ENCODE data around the gene CRY2.

Gene CRY2

GRCh38 chr11:45920531-45921477 is 73.5 kb downstream of the CRY2 start:
- Histone ChIP-seq H3K4me3 (ENCODE audit: control insufficient read depth in 1 of 7, extremely low read depth in 1 of 7, insufficient read depth in 4 of 7, low read depth in 2 of 7, low read length in 6 of 7) (no peak overlapping the region), H3K9me3 (ENCODE audit: control extremely low read depth in 1 of 5, control insufficient read depth in 4 of 5, insufficient read depth in 2 of 5, low read depth in 1 of 5, low read length in 4 of 5) (no peaks in the 10 kb centered on the region), H3K27me3 (replicated peaks in 2 of 5; ENCODE audit: control insufficient read depth in 4 of 5, insufficient read depth in 5 of 5, low read length in 4 of 5) (peaks cover 0 to 38% (median 9%) of the 10 kb centered on the region in 5 experiments), H3K27ac (ENCODE audit: insufficient read depth in 1 of 2, low read depth in 1 of 2, low read length in 2 of 2, poor library complexity in 1 of 2, severe bottlenecking in 2 of 2) (no peak overlapping the region), H3K36me3 (ENCODE audit: control insufficient read depth in 4 of 4, insufficient read depth in 4 of 4, low read length in 3 of 4) (peaks cover 0 to 7% (median 0%) of the 10 kb centered on the region in 4 experiments), H3K4me1 (ENCODE audit: control extremely low read depth in 1 of 4, control insufficient read depth in 4 of 4, insufficient read depth in 4 of 4, low read length in 3 of 4) (peaks cover 4 to 57% (median 47%) of the 10 kb centered on the region in 4 experiments)
- CTCF ChIA-PET: interaction anchor here (1.0 kb wide), 1 partner anchor 49 kb away, joined by 3 read pairs; no protein-coding TSS in a partner anchor
- no peak for DNase-seq
- WGBS (ENCODE audit: insufficient coverage): 100% methylated on average over 4 of the region's 6 CpGs
- POLR2A ChIA-PET: no interaction called here

GRCh38 chr11:45921561-45922424 is 74.5 kb downstream of the CRY2 start:
- Histone ChIP-seq H3K27me3 (replicated peaks in 2 of 5; ENCODE audit: control insufficient read depth in 4 of 5, insufficient read depth in 5 of 5, low read length in 4 of 5) (peaks cover 0 to 38% (median 9%) of the 10 kb centered on the region in 5 experiments), H3K27ac (ENCODE audit: insufficient read depth in 1 of 2, low read depth in 1 of 2, low read length in 2 of 2, poor library complexity in 1 of 2, severe bottlenecking in 2 of 2) (no peak overlapping the region), H3K4me3 (ENCODE audit: control insufficient read depth in 1 of 7, extremely low read depth in 1 of 7, insufficient read depth in 4 of 7, low read depth in 2 of 7, low read length in 6 of 7) (peak overlapping the region in 3 of 7 experiments; percentile 42 to 59 (median 57)), H3K9me3 (ENCODE audit: control extremely low read depth in 1 of 5, control insufficient read depth in 4 of 5, insufficient read depth in 2 of 5, low read depth in 1 of 5, low read length in 4 of 5) (no peaks in the 10 kb centered on the region), H3K36me3 (ENCODE audit: control insufficient read depth in 4 of 4, insufficient read depth in 4 of 4, low read length in 3 of 4) (no peaks in the 10 kb centered on the region), H3K4me1 (ENCODE audit: control extremely low read depth in 1 of 4, control insufficient read depth in 4 of 4, insufficient read depth in 4 of 4, low read length in 3 of 4) (peaks cover 3 to 53% (median 44%) of the 10 kb centered on the region in 4 experiments)
- CTCF ChIA-PET: interaction anchor here (1.3 kb wide), 1 partner anchor 15 kb away, joined by 4 read pairs; no protein-coding TSS in a partner anchor
- no peak for DNase-seq
- WGBS (ENCODE audit: insufficient coverage): 63% methylated on average over 30 of the region's 54 CpGs
- POLR2A ChIA-PET: no interaction called here

- no peak within 1 kb of the TSS for H3K27ac ChIP-seq (ENCODE audit: insufficient read depth in 1 of 2, low read depth in 1 of 2, low read length in 2 of 2, poor library complexity in 1 of 2, severe bottlenecking in 2 of 2)
- H3K9me3 ChIP-seq (ENCODE audit: control extremely low read depth in 1 of 5, control insufficient read depth in 4 of 5, insufficient read depth in 2 of 5, low read depth in 1 of 5, low read length in 4 of 5): no peaks in the 10 kb centered on the region
- H3K36me3 ChIP-seq (ENCODE audit: control insufficient read depth in 4 of 4, insufficient read depth in 4 of 4, low read length in 3 of 4): no peaks in the 10 kb centered on the region
- ChIA-PET POLR2A (no interaction called here), CTCF (interaction anchor here (1.3 kb wide), 1 partner anchor 14 kb away, joined by 4 read pairs; no protein-coding TSS in a partner anchor)
- no peak for DNase-seq
- peaks cover 0 to 38% (median 9%) of the 10 kb centered on the region in 5 experiments for H3K27me3 ChIP-seq (replicated peaks in 2 of 5; ENCODE audit: control insufficient read depth in 4 of 5, insufficient read depth in 5 of 5, low read length in 4 of 5)
- peak within 1 kb of the TSS in 6 of 7 experiments; percentile 25 to 59 (median 39) for H3K4me3 ChIP-seq (ENCODE audit: control insufficient read depth in 1 of 7, extremely low read depth in 1 of 7, insufficient read depth in 4 of 7, low read depth in 2 of 7, low read length in 6 of 7)
- WGBS (ENCODE audit: insufficient coverage): under 1% methylated on average over 67 of the region's 73 CpGs
- peaks cover 0 to 50% (median 42%) of the 10 kb centered on the region in 4 experiments for H3K4me1 ChIP-seq (ENCODE audit: control extremely low read depth in 1 of 4, control insufficient read depth in 4 of 4, insufficient read depth in 4 of 4, low read length in 3 of 4)
These were observed 75.3 kb downstream of the CRY2 start, which contains the start of gene LARGE2 for GRCh38 chr11:45922425-45923082. LARGE2 (plus strand) TSS chr11:45922656; CDS start chr11:45922883, 227 bp downstream.

- Histone ChIP-seq H3K27me3 (replicated peaks in 2 of 5; ENCODE audit: control insufficient read depth in 4 of 5, insufficient read depth in 5 of 5, low read length in 4 of 5) (peaks cover 0 to 38% (median 9%) of the 10 kb centered on the region in 5 experiments), H3K27ac (ENCODE audit: insufficient read depth in 1 of 2, low read depth in 1 of 2, low read length in 2 of 2, poor library complexity in 1 of 2, severe bottlenecking in 2 of 2) (no peak overlapping the region), H3K4me1 (ENCODE audit: control extremely low read depth in 1 of 4, control insufficient read depth in 4 of 4, insufficient read depth in 4 of 4, low read length in 3 of 4) (peaks cover 0 to 37% (median 32%) of the 10 kb centered on the region in 4 experiments), H3K4me3 (ENCODE audit: control insufficient read depth in 1 of 7, extremely low read depth in 1 of 7, insufficient read depth in 4 of 7, low read depth in 2 of 7, low read length in 6 of 7) (no peak overlapping the region), H3K9me3 (ENCODE audit: control extremely low read depth in 1 of 5, control insufficient read depth in 4 of 5, insufficient read depth in 2 of 5, low read depth in 1 of 5, low read length in 4 of 5) (no peaks in the 10 kb centered on the region), H3K36me3 (ENCODE audit: control insufficient read depth in 4 of 4, insufficient read depth in 4 of 4, low read length in 3 of 4) (no peaks in the 10 kb centered on the region)
- POLR2A ChIA-PET: no interaction called here
- no peak for DNase-seq
- 93% methylated on average over 15 of the region's 22 CpGs for WGBS (ENCODE audit: insufficient coverage)
- CTCF ChIA-PET: no interaction called here
These were observed 77.0 kb downstream of the CRY2 start for GRCh38 chr11:45924036-45924915.

- ChIA-PET POLR2A (no interaction called here), CTCF (interaction anchor here (0.7 kb wide), 1 partner anchor 19 kb away, joined by 3 read pairs; no protein-coding TSS in a partner anchor)
- DNase-seq: no peak
- Histone ChIP-seq H3K27ac (ENCODE audit: insufficient read depth in 1 of 2, low read depth in 1 of 2, low read length in 2 of 2, poor library complexity in 1 of 2, severe bottlenecking in 2 of 2) (no peak overlapping the region), H3K4me3 (ENCODE audit: control insufficient read depth in 1 of 7, extremely low read depth in 1 of 7, insufficient read depth in 4 of 7, low read depth in 2 of 7, low read length in 6 of 7) (no peak overlapping the region), H3K9me3 (ENCODE audit: control extremely low read depth in 1 of 5, control insufficient read depth in 4 of 5, insufficient read depth in 2 of 5, low read depth in 1 of 5, low read length in 4 of 5) (no peaks in the 10 kb centered on the region), H3K27me3 (replicated peaks in 2 of 5; ENCODE audit: control insufficient read depth in 4 of 5, insufficient read depth in 5 of 5, low read length in 4 of 5) (peaks cover 0 to 38% (median 9%) of the 10 kb centered on the region in 5 experiments), H3K4me1 (ENCODE audit: control extremely low read depth in 1 of 4, control insufficient read depth in 4 of 4, insufficient read depth in 4 of 4, low read length in 3 of 4) (peaks cover 0 to 32% (median 27%) of the 10 kb centered on the region in 4 experiments), H3K36me3 (ENCODE audit: control insufficient read depth in 4 of 4, insufficient read depth in 4 of 4, low read length in 3 of 4) (no peaks in the 10 kb centered on the region)
- WGBS (ENCODE audit: insufficient coverage): 97% methylated on average over 6 of the region's 6 CpGs
These were observed 77.7 kb downstream of the CRY2 start for GRCh38 chr11:45924927-45925326.

GRCh38 chr11:45925550-45925949 is 78.3 kb downstream of the CRY2 start:
- 80% methylated on average over 1 of the region's 3 CpGs for WGBS (ENCODE audit: insufficient coverage)
- POLR2A ChIA-PET: no interaction called here
- peaks cover 0 to 38% (median 9%) of the 10 kb centered on the region in 5 experiments for H3K27me3 ChIP-seq (replicated peaks in 2 of 5; ENCODE audit: control insufficient read depth in 4 of 5, insufficient read depth in 5 of 5, low read length in 4 of 5)
- no peak for DNase-seq
- H3K4me1 ChIP-seq (ENCODE audit: control extremely low read depth in 1 of 4, control insufficient read depth in 4 of 4, insufficient read depth in 4 of 4, low read length in 3 of 4): peaks cover 0 to 31% (median 25%) of the 10 kb centered on the region in 4 experiments
- no peak overlapping the region for H3K4me3 ChIP-seq (ENCODE audit: control insufficient read depth in 1 of 7, extremely low read depth in 1 of 7, insufficient read depth in 4 of 7, low read depth in 2 of 7, low read length in 6 of 7)
- CTCF ChIA-PET: interaction anchor here (0.7 kb wide), 1 partner anchor 19 kb away, joined by 3 read pairs; no protein-coding TSS in a partner anchor
- no peaks in the 10 kb centered on the region for H3K36me3 ChIP-seq (ENCODE audit: control insufficient read depth in 4 of 4, insufficient read depth in 4 of 4, low read length in 3 of 4)
- no peak overlapping the region for H3K27ac ChIP-seq (ENCODE audit: insufficient read depth in 1 of 2, low read depth in 1 of 2, low read length in 2 of 2, poor library complexity in 1 of 2, severe bottlenecking in 2 of 2)
- no peaks in the 10 kb centered on the region for H3K9me3 ChIP-seq (ENCODE audit: control extremely low read depth in 1 of 5, control insufficient read depth in 4 of 5, insufficient read depth in 2 of 5, low read depth in 1 of 5, low read length in 4 of 5)

All from common myeloid progenitor, CD34-positive (primary cell).